ENCODE measurements around the gene PANX2. TPM values are rescaled to one million over a fixed set of nuclear protein-coding genes. Genes with fewer than 3 reads are reported as not detected.

Gene PANX2
- total and polyA plus RNA-seq, 9 of the 15 experiments (the other 6 are each of a cell fraction or from before 2014, with no cell fraction given) = 0.01 to 3.9 (median 0.67) TPM; not detected in 1

- Histone ChIP-seq H2AFZ (ENCODE audit: low read depth, low read length) (no peak overlapping the region), H4K20me1 (replicated peaks; ENCODE audit: control insufficient read depth, insufficient read depth, low read length) (no peaks in the 10 kb centered on the region; the same call in 1 of the 2 replicates), H3K4me2 (ENCODE audit: insufficient read depth, low read length) (no peak overlapping the region), H3K9me1 (ENCODE audit: control insufficient read depth, insufficient read depth, low read length) (no peaks in the 10 kb centered on the region), H3K36me3 (ENCODE audit: control insufficient read depth, insufficient read depth, low read length) (peaks cover 51% of the 10 kb centered on the region; the same call in 1 of the 3 replicates), H3K4me3 (no peak overlapping the region), H3K4me1 (replicated peaks in 1 of 2; ENCODE audit: control insufficient read depth in 2 of 2, insufficient read depth in 2 of 2, low read length in 2 of 2) (peaks cover 5 to 46% of the 10 kb centered on the region in 2 experiments; a peak in 3 of 5 replicates), H3K79me2 (ENCODE audit: control insufficient read depth, insufficient read depth, low read length) (peaks cover 20% of the 10 kb centered on the region), H3K27ac (ENCODE audit: extremely low read depth, low read depth, low read length) (no peak overlapping the region), H3K9me3 (replicated peaks; ENCODE audit: control insufficient read depth, insufficient read depth, low read depth, low read length) (peaks cover 3% of the 10 kb centered on the region; the same call in 1 of the 2 replicates), H3K27me3 (ENCODE audit: control insufficient read depth in 2 of 2, insufficient read depth in 2 of 2, low read length in 2 of 2) (no peaks in the 10 kb centered on the region), H3K9ac (ENCODE audit: insufficient read depth in 1 of 2, low read depth in 2 of 2, low read length in 2 of 2) (no peak overlapping the region)
- POLR2A ChIA-PET = no interaction called here
- BruUV-seq (replicated peaks) = no TSS peak
- CTCF ChIA-PET (ENCODE audit: low intra/inter-chr PET ratio) = no interaction called here
- in situ Hi-C loops (cut with MboI) = no loop called here
- intact Hi-C loops (cut with micrococcal nuclease) = no loop called here
- 80% methylated on average over 1 of the region's 16 CpGs for WGBS (ENCODE audit: insufficient coverage, low coverage, missing lambda C conversion rate)
- ATAC-seq (no peak), DNase-seq (ENCODE audit: extremely low read depth in 1 of 4, low spot score in 3 of 4) (no peak), FAIRE-seq (no peak)
- no peak for TF ChIP-seq ATF6 (CRISPR knock-in tag; IDR thresholded peaks at IDR 0.05)
- TF ChIP-seq TBP (optimal IDR thresholded peaks at IDR 0.05; ENCODE audit: low read depth, low read length) = no peak
- no peak for TF ChIP-seq HMBOX1 (IDR thresholded peaks at IDR 0.05)
- no peak for TF ChIP-seq POLR2B (IDR thresholded peaks at IDR 0.05; ENCODE audit: low read depth, partially characterized antibody)
- no peak for TF ChIP-seq ZNF384 (IDR thresholded peaks at IDR 0.05; ENCODE audit: low read depth, low read length)
- no peak for TF ChIP-seq FOSL1 (tag; conservative IDR thresholded peaks at IDR 0.05)
- TF ChIP-seq ZBTB11 (CRISPR knock-in tag; IDR thresholded peaks at IDR 0.05) = no peak
Observed at GRCh38 chr22:50198624-50199017, 28.1 kb downstream of the PANX2 start.
